Esophagus muscularis mucosa (tissue), 4 donors: ENCODE data around the gene BLNK. TPM values are rescaled to one million over a fixed set of nuclear protein-coding genes. Genes with fewer than 3 reads are reported as not detected.

Experiments used
- DNase-seq: peaks from one replicate; pipeline ENCODE4 v3.0.0-alpha.2; 2017; ENCODE audit errors: extremely low spot score
- H3K27ac ChIP-seq, 4 donors: fragments of 200-600 bp; sonication (generic); replicated peaks in 1 of 4; 1 replicate in 3 of 4; 2 replicates in 1 of 4; pipeline ENCODE4 v1.5.1; 2016 to 2019; ENCODE audit warnings: mild to moderate bottlenecking in 1 of 4
- H3K27me3 ChIP-seq, 4 donors: fragments of 200-600 bp; sonication (generic); one replicate each; pipeline versions ENCODE4 v1.5.1 to v1.6.0; 2016 to 2019
- H3K36me3 ChIP-seq, 4 donors: fragments of 200-600 bp; sonication (generic); one replicate each; pipeline ENCODE4 v1.5.1; 2016 to 2019
- H3K4me1 ChIP-seq, 4 donors: fragments of 200-600 bp; sonication (generic); one replicate each; pipeline ENCODE4 v1.5.1; 2016 to 2019
- H3K4me3 ChIP-seq, 4 donors: fragments of 200-600 bp; sonication (generic); 1 replicate in 2 of 4; 2 replicates in 2 of 4; pipeline ENCODE4 v1.5.1; 2016 to 2019; ENCODE audit warnings: mild to moderate bottlenecking in 4 of 4, moderate library complexity in 1 of 4
- H3K9me3 ChIP-seq, 4 donors: fragments of 200-600 bp; sonication (generic); 1 replicate in 3 of 4; 2 replicates in 1 of 4; pipeline ENCODE4 v1.5.1; 2016 to 2019
- EP300 ChIP-seq: sonication (generic); formaldehyde crosslinking; IDR thresholded peaks from one replicate; pipeline ENCODE4 v1.6.1; 2017; ENCODE audit warnings: antibody characterized with exemption
- POLR2A ChIP-seq: fragments of 450-650 bp; IDR thresholded peaks from one replicate; pipeline ENCODE4 v1.6.1; 2017; ENCODE audit warnings: antibody characterized with exemption, moderate library complexity, mild to moderate bottlenecking, low read depth
- POLR2AphosphoS5 ChIP-seq, 2 donors: sonication (generic); formaldehyde crosslinking; IDR thresholded peaks; one replicate each; pipeline ENCODE4 v1.6.1; 2017; ENCODE audit warnings: antibody characterized with exemption in 2 of 2
- WGBS: methylation state at CpG from one replicate; pipeline ENCODE4 v1.1.5; 2018; 5-methylcytosine and 5-hydroxymethylcytosine counted together
- intact Hi-C: fragments of 100-400 bp; cut with DNase I; formaldehyde crosslinking; loops from one replicate; pipeline ENCODE4 v1.15.1; 2023
- total RNA-seq, 4 donors: library from RNA; depleted of rRNA; stranded (reverse); fragments of >200 nt; gene quantifications; one replicate each; pipeline versions ENCODE4 v1.1.0 to v1.2.1, GENCODE V29; 2016
- TF ChIP-seq, protein P1 (sequence below), 3 experiments: fragments of 200-600 bp in 2 of 3; fragments of 450-650 bp in 1 of 3; sonication (generic) in 2 of 3; IDR thresholded peaks; one replicate each; pipeline ENCODE4 v1.5.1; 2017 to 2019; ENCODE audit warnings: antibody characterized with exemption in 3 of 3, mild to moderate bottlenecking in 2 of 3, moderate library complexity in 1 of 3

Gene BLNK
- total RNA-seq, 4 donors from 2014 or later: 0.86 to 5.0 (median 1.1) TPM

- no peak overlapping the region for H3K27ac ChIP-seq
- no peak for TF ChIP-seq POLR2AphosphoS5 (IDR thresholded peaks at IDR 0.05)
- TF ChIP-seq, protein P1, sequence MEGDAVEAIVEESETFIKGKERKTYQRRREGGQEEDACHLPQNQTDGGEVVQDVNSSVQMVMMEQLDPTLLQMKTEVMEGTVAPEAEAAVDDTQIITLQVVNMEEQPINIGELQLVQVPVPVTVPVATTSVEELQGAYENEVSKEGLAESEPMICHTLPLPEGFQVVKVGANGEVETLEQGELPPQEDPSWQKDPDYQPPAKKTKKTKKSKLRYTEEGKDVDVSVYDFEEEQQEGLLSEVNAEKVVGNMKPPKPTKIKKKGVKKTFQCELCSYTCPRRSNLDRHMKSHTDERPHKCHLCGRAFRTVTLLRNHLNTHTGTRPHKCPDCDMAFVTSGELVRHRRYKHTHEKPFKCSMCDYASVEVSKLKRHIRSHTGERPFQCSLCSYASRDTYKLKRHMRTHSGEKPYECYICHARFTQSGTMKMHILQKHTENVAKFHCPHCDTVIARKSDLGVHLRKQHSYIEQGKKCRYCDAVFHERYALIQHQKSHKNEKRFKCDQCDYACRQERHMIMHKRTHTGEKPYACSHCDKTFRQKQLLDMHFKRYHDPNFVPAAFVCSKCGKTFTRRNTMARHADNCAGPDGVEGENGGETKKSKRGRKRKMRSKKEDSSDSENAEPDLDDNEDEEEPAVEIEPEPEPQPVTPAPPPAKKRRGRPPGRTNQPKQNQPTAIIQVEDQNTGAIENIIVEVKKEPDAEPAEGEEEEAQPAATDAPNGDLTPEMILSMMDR (IDR thresholded peaks at IDR 0.05): no peak
- no peak for TF ChIP-seq EP300
- TF ChIP-seq POLR2A: no peak
- H3K36me3 ChIP-seq: no peaks in the 10 kb centered on the region
- no peak overlapping the region for H3K4me3 ChIP-seq
- intact Hi-C loops: no loop called here
- H3K4me1 ChIP-seq: no peaks in the 10 kb centered on the region
- no peak for DNase-seq
- WGBS: 93% methylated on average over 9 of the region's 9 CpGs
- no peaks in the 10 kb centered on the region for H3K27me3 ChIP-seq
- no peaks in the 10 kb centered on the region for H3K9me3 ChIP-seq
These were observed 42.9 kb downstream of the BLNK start for GRCh38 chr10:96228408-96228994.

GRCh38 chr10:96227206-96227605, 44.2 kb downstream of the BLNK start:
- 100% methylated on average over 5 of the region's 19 CpGs for WGBS
- H3K27me3 ChIP-seq: no peaks in the 10 kb centered on the region
- intact Hi-C loops: no loop called here

GRCh38 chr10:96225119-96225518, 46.2 kb downstream of the BLNK start:
- intact Hi-C loops: no loop called here

More at GRCh38 chr10:96227206-96227605, 44.2 kb downstream of the BLNK start:
- no peak overlapping the region for H3K27ac ChIP-seq
- H3K36me3 ChIP-seq: no peaks in the 10 kb centered on the region
- H3K4me3 ChIP-seq: no peak overlapping the region
- no peak for DNase-seq
- no peaks in the 10 kb centered on the region for H3K9me3 ChIP-seq
- no peaks in the 10 kb centered on the region for H3K4me1 ChIP-seq
- TF ChIP-seq POLR2AphosphoS5 (IDR thresholded peaks at IDR 0.05): no peak
- TF ChIP-seq, protein P1 (IDR thresholded peaks at IDR 0.05): no peak

DNA sequence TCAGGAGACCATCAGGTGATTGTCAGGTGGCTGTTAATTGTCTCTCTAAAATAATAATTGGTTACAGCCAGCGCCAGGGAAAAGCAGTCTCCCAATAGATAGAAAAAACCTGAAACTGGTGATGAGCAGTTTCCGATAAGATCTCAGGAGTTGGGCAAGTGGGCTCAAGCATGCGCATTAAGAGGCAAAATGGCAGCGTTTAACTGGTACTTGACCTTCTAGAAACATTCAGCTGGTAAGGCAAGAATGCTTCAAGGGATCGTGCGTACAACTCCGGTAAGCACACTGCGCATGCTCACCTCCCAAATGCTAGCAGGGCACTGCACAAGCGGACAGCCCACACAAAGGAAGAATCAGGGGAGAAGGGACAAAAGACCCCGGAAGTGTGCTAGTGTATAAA, 48.5 kb downstream of the BLNK start:
- WGBS: 87% methylated on average over 10 of the region's 10 CpGs
- peaks cover 0 to 10% (median 0%) of the 10 kb centered on the region in 4 donors for H3K27me3 ChIP-seq
- H3K36me3 ChIP-seq: no peaks in the 10 kb centered on the region
- H3K4me1 ChIP-seq: no peaks in the 10 kb centered on the region
- no peaks in the 10 kb centered on the region for H3K9me3 ChIP-seq
- TF ChIP-seq, protein P1 (IDR thresholded peaks at IDR 0.05): no peak
- TF ChIP-seq POLR2A (no peak), EP300 (no peak)
- H3K4me3 ChIP-seq: no peak overlapping the region
- intact Hi-C loops: no loop called here
- H3K27ac ChIP-seq: no peak overlapping the region
- no peak for DNase-seq

More at GRCh38 chr10:96225119-96225518, 46.2 kb downstream of the BLNK start:
- Histone ChIP-seq H3K4me3 (no peak overlapping the region), H3K9me3 (no peaks in the 10 kb centered on the region), H3K27ac (no peak overlapping the region), H3K4me1 (no peaks in the 10 kb centered on the region), H3K36me3 (no peaks in the 10 kb centered on the region), H3K27me3 (no peaks in the 10 kb centered on the region)
- no peak for DNase-seq
- 86% methylated on average over 6 of the region's 6 CpGs for WGBS
- TF ChIP-seq, protein P1 (IDR thresholded peaks at IDR 0.05): no peak
- TF ChIP-seq EP300 (no peak), POLR2A (no peak), POLR2AphosphoS5 (IDR thresholded peaks at IDR 0.05) (no peak)

GRCh38 chr10:96222441-96222840, 48.9 kb downstream of the BLNK start:
- intact Hi-C loops: no loop called here
- TF ChIP-seq, protein P1 (IDR thresholded peaks at IDR 0.05): no peak
- TF ChIP-seq EP300 (no peak), POLR2AphosphoS5 (IDR thresholded peaks at IDR 0.05) (no peak), POLR2A (no peak)
- 51% methylated on average over 3 of the region's 3 CpGs for WGBS
- DNase-seq: no peak
- Histone ChIP-seq H3K4me3 (no peak overlapping the region), H3K9me3 (no peaks in the 10 kb centered on the region), H3K27ac (no peak overlapping the region), H3K36me3 (no peaks in the 10 kb centered on the region), H3K27me3 (peaks cover 0 to 10% (median 0%) of the 10 kb centered on the region in 4 donors), H3K4me1 (no peaks in the 10 kb centered on the region)
